Gastroesophageal sphincter (tissue), 3 donors: ENCODE measurements around the gene RMI1.

Experiments used
- EP300 ChIP-seq: sonication (generic); formaldehyde crosslinking; IDR thresholded peaks from one replicate; pipeline ENCODE4 v1.6.1; 2017; ENCODE audit warnings: antibody characterized with exemption, mild to moderate bottlenecking
- POLR2AphosphoS5 ChIP-seq: sonication (generic); formaldehyde crosslinking; IDR thresholded peaks from one replicate; pipeline ENCODE4 v1.6.1; 2017; ENCODE audit warnings: antibody characterized with exemption
- TF ChIP-seq, protein P1 (sequence below), 4 experiments: fragments of 200-600 bp in 2 of 4; fragments of 450-650 bp in 2 of 4; sonication (generic) in 1 of 4; IDR thresholded peaks; one replicate each; pipeline ENCODE4 v1.5.1; 2017 to 2019; ENCODE audit warnings: antibody characterized with exemption in 4 of 4, mild to moderate bottlenecking in 2 of 4, moderate library complexity in 2 of 4

- TF ChIP-seq, protein P1, sequence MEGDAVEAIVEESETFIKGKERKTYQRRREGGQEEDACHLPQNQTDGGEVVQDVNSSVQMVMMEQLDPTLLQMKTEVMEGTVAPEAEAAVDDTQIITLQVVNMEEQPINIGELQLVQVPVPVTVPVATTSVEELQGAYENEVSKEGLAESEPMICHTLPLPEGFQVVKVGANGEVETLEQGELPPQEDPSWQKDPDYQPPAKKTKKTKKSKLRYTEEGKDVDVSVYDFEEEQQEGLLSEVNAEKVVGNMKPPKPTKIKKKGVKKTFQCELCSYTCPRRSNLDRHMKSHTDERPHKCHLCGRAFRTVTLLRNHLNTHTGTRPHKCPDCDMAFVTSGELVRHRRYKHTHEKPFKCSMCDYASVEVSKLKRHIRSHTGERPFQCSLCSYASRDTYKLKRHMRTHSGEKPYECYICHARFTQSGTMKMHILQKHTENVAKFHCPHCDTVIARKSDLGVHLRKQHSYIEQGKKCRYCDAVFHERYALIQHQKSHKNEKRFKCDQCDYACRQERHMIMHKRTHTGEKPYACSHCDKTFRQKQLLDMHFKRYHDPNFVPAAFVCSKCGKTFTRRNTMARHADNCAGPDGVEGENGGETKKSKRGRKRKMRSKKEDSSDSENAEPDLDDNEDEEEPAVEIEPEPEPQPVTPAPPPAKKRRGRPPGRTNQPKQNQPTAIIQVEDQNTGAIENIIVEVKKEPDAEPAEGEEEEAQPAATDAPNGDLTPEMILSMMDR (IDR thresholded peaks at IDR 0.05) = no peak
- no peak for TF ChIP-seq EP300
- no peak for TF ChIP-seq POLR2AphosphoS5
Observed at GRCh38 chr9:84031534-84031933, 50.9 kb downstream of the RMI1 start.
